MG63 (cell line): Measurements from ENCODE around the gene ACBD3. TPM values are rescaled to one million over a fixed set of nuclear protein-coding genes. Genes with fewer than 3 reads are reported as not detected.
A peak's percentile ranks its signal among the peaks of the same experiment; 100 is the strongest.

ENCODE experiments used
- DNase-seq: peaks from one replicate; pipeline ENCODE4 v3.0.0-alpha.2; 2020
- H3K27me3 ChIP-seq: fragments of 250-450 bp; sonication (Bioruptor Pico); 2 replicates; pipeline ENCODE4 v1.5.1; 2020; ENCODE audit warnings: mild to moderate bottlenecking, moderate library complexity
- H3K36me3 ChIP-seq: fragments of 250-450 bp; sonication (Bioruptor Pico); 2 replicates; pipeline ENCODE4 v1.5.1; 2020; ENCODE audit warnings: mild to moderate bottlenecking, moderate library complexity
- H3K4me3 ChIP-seq: fragments of 250-450 bp; sonication (Bioruptor Pico); 2 replicates; pipeline ENCODE4 v1.5.1; 2020; ENCODE audit warnings: mild to moderate bottlenecking, moderate library complexity
- H3K9me3 ChIP-seq: fragments of 250-450 bp; sonication (Bioruptor Pico); 2 replicates; pipeline ENCODE4 v1.5.1; 2020; ENCODE audit warnings: mild to moderate bottlenecking, moderate library complexity
- total RNA-seq: library from RNA; depleted of rRNA; stranded (reverse); fragments of >200 nt; shearing (Covaris generic); gene quantifications from 2 replicates; pipeline ENCODE4 v1.2.3, GENCODE V29; 2014; ENCODE audit warnings: low replicate concordance; rRNA removed

The ACBD3 gene
- total RNA-seq, result 27.3 and 46.5 TPM in 2 replicates

DNA sequence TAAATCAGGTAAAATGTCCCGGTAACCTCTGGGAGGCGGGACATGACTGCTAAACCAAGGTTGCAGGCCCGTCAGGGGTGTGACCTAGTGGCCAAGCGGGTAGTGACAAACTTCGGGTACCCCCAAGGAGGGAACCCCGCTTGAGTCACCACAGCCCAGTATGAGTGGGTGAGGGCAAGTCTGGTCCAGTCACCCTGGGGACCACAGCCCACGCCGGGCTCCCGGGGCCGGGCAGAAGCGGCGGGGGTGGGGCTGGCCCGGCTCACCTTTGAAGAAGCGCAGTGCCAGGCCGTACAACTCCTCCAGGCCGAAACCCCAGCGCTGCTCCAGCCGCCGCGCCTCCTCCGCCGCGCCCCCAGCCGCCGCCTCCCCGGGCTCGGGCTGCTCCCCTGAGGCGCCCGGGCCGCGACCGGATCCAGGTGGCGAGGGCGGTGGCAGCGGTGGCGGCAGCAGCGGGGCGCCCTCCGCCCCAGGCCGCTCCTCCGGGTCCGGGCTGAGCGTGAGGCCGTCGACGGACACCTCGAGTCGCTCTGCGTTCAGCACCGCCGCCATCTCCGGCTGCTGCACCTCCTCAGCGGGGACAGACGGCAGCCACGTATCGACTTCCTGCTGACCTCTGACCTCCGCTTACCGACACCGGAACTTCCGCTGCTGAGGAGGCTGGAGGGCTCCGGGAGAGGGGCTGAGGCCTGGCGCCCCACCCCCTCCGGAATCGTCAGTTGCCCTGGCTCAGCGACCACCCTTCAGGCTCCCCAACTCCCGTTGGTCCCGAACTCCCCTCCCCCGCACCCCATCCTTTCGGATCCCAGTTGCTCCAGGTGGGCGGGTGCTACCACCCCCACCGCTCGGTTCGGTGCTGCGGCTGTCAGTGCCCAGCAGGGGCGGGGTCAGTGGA lies at the start of gene ACBD3:
Gene ACBD3, minus strand, starts transcription at position 618 of the 895 bp plus-strand sequence. Its CDS starts 66 bp downstream, at position 552.
- Histone ChIP-seq H3K27me3 (no peaks in the 10 kb centered on the region), H3K4me3 (peak within 1 kb of the TSS; percentile 97), H3K36me3 (peaks cover 31% of the 10 kb centered on the region), H3K9me3 (peaks cover 4% of the 10 kb centered on the region; the same call in 1 of the 2 replicates)
- peak; percentile 94 for DNase-seq

DNA sequence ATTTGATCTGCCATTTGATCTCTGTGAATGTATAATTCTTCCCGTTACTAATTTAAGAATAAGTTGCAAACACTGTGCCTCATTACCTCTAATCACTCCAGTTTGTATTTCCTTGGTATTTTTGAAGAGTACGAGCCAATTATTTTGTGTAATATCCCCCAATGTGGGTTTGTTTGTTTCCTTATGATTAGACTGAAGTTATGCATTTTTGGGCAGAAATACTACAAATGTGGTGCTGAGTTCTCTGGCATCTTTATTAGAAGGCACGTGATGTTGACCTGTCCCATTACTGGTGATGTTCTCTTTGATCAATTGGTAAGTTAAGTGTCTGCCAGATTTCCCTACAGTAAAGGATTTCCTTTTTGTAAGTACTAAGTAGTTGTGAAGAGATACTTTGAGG lies 47.3 kb upstream of the ACBD3 start:
- H3K4me3 ChIP-seq, result no peak overlapping the region
- DNase-seq, result no peak
- no peaks in the 10 kb centered on the region for H3K9me3 ChIP-seq
- peaks cover 16% of the 10 kb centered on the region for H3K36me3 ChIP-seq
- H3K27me3 ChIP-seq, result no peaks in the 10 kb centered on the region

- peaks cover 16% of the 10 kb centered on the region for H3K36me3 ChIP-seq
- no peak for DNase-seq
- no peak overlapping the region for H3K4me3 ChIP-seq
- H3K9me3 ChIP-seq, result no peaks in the 10 kb centered on the region
- H3K27me3 ChIP-seq, result no peaks in the 10 kb centered on the region
These were observed 46.8 kb upstream of the ACBD3 start for GRCh38 chr1:226233293-226233692.

- Histone ChIP-seq H3K4me3 (no peak overlapping the region), H3K36me3 (no peaks in the 10 kb centered on the region), H3K9me3 (no peaks in the 10 kb centered on the region), H3K27me3 (no peaks in the 10 kb centered on the region)
- DNase-seq, result no peak
These were observed 40.1 kb upstream of the ACBD3 start for GRCh38 chr1:226226601-226227000.

DNA sequence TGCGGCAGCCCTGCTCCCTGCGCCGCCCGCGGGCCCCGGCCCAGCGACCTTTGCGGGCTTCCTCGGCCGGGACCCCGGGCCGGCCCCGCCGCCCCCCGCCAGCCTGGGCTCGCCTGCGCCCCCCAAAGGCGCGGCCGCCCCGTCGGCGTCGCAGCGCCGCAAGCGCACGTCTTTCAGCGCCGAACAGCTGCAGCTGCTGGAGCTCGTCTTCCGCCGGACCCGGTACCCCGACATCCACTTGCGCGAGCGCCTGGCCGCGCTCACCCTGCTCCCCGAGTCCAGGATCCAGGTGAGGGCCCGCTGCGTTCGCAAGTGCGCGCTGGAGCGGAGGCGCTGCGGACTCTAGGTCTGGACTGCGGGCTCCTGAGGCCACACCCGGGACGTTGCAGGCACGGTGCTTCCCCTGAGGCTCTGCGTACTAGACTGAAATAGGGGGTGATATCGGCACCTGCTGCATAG lies 37.3 kb upstream of the ACBD3 start:
- H3K36me3 ChIP-seq, result no peaks in the 10 kb centered on the region
- H3K4me3 ChIP-seq, result peak overlapping the region; percentile 36
- no peaks in the 10 kb centered on the region for H3K27me3 ChIP-seq
- peak; percentile 16 for DNase-seq
- no peaks in the 10 kb centered on the region for H3K9me3 ChIP-seq

GRCh38 chr1:226223157-226223785 lies 36.7 kb upstream of the ACBD3 start, which contains the start of gene MIXL1:
TSS of gene MIXL1 (plus strand) at chr1:226223664. CDS start at chr1:226223682, 18 bp downstream.
- Histone ChIP-seq H3K4me3 (peak within 1 kb of the TSS; percentile 36), H3K36me3 (no peaks in the 10 kb centered on the region), H3K27me3 (no peaks in the 10 kb centered on the region), H3K9me3 (no peaks in the 10 kb centered on the region)
- peak; percentile 21 for DNase-seq

DNA sequence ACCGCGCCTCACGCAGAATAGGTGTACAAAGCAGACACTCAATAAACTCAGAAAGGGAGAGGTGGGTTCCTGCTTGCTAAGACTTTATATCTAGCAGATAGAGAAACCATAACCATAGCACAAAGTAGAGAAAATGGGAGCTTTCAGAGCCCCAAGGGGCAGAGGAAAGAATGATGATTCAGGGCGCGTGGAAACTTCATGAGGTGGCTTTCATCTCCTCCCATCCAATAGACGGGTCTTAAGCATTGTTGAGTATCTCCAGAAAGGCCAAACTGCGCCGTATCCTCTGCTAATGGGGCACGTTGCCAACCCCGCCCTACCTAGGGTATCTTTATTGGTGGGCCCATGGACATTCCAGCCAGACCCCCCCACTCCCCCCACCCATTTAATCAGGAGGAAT lies 36.1 kb upstream of the ACBD3 start:
- H3K9me3 ChIP-seq, result no peaks in the 10 kb centered on the region
- no peaks in the 10 kb centered on the region for H3K27me3 ChIP-seq
- no peak for DNase-seq
- no peak overlapping the region for H3K4me3 ChIP-seq
- H3K36me3 ChIP-seq, result no peaks in the 10 kb centered on the region

DNA sequence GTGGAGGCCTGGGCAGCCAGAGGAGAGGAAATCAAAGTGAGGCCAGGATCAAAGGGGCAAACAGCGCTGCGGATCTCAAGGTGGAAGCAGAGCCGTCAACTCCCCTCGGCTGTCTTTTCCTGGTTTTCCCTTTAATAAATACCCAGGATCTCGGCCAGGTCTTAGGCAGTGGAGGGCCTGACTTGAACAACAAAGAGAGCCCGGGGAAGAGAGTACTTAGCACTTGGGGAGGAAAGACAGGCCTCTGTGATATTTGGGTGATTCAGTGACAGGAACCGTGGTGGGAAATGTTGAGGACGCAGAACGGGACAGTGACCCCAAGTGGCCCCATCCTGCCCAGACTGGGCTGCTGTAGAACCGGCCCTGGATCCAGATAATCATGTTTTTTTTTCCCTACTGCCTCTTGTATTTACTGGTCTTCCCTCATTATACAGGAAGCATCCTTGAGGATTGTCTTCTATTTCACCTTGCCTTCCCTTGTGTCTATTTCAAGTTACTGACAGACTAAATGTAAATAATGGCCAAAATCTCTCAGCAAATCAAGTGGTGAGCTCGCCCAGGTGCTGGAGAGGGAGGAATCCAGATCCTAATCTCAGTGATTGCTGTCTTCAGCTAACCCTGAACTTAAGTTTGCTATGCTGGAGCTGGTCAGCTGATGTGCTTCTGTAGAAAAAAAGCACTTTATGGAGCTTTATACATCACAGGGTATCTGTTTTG lies 34.1 kb upstream of the ACBD3 start:
- no peaks in the 10 kb centered on the region for H3K9me3 ChIP-seq
- no peaks in the 10 kb centered on the region for H3K36me3 ChIP-seq
- DNase-seq, result no peak
- no peaks in the 10 kb centered on the region for H3K27me3 ChIP-seq
- H3K4me3 ChIP-seq, result no peak overlapping the region

DNA sequence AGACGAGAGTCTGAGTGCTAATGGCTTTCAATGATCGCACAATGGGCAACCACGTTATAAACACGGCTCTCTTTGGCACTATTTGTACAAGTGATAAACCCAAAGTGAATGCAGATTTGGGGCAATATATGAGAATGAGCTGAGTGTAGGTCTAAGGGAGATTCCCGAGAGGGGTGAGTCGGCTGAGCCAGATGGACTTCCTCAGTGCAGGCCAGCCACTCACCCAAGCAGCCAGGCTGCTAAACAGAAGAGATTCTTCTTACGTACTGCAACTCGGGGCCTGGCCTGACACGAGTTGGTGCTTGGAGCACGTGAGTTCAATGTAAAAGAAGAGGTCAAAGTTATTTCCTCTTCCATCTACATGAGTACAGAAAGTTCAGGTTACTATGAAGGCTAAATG lies 30.7 kb upstream of the ACBD3 start:
- DNase-seq, result no peak
- no peaks in the 10 kb centered on the region for H3K27me3 ChIP-seq
- H3K36me3 ChIP-seq, result no peaks in the 10 kb centered on the region
- no peaks in the 10 kb centered on the region for H3K9me3 ChIP-seq
- no peak overlapping the region for H3K4me3 ChIP-seq

DNA sequence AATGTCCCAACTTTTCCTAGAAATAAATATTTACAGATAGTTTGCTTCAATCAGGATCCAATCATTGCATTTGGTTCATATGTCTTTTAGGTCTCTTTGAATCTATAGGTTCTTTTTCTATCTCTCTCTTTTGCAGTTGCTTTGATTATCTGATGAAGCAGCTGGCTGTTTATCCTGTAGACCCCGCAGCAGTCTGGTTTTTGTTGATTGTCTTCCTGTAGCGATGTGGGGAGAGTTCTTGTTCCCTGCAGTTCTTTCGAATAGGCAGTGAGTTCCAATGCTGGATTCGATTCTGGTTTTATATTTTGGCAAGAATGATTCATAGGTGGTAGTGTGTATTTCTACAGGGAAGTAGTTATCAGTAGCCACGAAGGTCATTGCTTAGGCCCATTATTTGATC lies 29.5 kb upstream of the ACBD3 start:
- Histone ChIP-seq H3K36me3 (no peaks in the 10 kb centered on the region), H3K9me3 (no peaks in the 10 kb centered on the region), H3K4me3 (no peak overlapping the region), H3K27me3 (no peaks in the 10 kb centered on the region)
- DNase-seq, result no peak

DNA sequence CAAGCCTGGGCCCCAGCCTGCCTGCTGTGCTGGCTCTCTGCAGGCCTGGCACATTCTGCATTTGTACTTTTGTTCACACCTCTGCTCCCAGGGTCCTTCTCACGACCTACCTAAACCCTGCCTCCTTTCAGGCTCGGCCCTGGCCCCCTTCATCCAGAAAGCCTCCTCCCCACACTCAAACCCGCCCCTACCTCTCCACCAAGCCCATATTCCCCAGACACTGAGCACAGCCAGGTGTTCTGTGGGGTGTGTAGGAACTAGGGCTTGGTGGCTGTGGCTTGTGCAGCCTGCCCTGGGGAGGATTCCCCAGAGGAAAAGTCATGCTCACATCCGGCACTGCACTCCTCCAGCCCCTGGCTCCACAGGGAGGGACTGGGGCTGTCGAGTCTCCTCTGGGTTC lies 28.7 kb upstream of the ACBD3 start:
- H3K4me3 ChIP-seq, result no peak overlapping the region
- H3K36me3 ChIP-seq, result no peaks in the 10 kb centered on the region
- H3K9me3 ChIP-seq, result no peaks in the 10 kb centered on the region
- no peak for DNase-seq
- no peaks in the 10 kb centered on the region for H3K27me3 ChIP-seq

- Histone ChIP-seq H3K27me3 (no peaks in the 10 kb centered on the region), H3K4me3 (no peak overlapping the region), H3K9me3 (no peaks in the 10 kb centered on the region), H3K36me3 (no peaks in the 10 kb centered on the region)
- no peak for DNase-seq
These were observed 26.0 kb upstream of the ACBD3 start for GRCh38 chr1:226212545-226212944.

DNA sequence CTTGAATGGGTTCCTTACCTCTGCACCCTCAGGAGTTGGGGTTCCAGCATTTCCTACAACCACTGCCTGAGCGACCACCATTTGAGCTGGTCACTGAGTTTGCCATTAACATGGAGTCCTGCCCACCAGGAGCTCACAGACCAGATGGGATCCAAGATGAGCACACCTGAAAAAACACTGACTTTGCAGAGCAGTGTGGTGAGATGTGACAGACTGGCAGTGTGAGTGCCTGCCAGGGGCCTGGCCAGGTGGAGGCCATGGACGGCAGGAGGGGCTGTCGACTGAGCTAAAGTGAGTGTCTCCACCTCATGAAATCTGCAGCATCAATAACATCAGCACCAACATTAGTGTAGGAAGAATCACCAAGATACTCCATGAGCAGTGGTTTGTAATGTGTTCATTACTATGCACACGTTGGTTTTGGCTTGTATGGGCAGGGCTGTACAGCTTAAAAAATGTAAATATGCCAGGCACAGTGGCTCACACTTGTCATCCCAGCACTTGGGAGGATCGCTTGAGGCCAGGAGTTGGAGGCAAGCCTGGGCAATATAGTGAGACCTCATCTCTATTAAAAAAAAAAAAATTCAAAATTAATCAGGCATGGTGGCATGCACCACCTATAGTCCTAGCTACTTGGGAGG lies 24.8 kb upstream of the ACBD3 start:
- Histone ChIP-seq H3K9me3 (no peaks in the 10 kb centered on the region), H3K36me3 (no peaks in the 10 kb centered on the region), H3K4me3 (no peak overlapping the region), H3K27me3 (no peaks in the 10 kb centered on the region)
- no peak for DNase-seq

DNA sequence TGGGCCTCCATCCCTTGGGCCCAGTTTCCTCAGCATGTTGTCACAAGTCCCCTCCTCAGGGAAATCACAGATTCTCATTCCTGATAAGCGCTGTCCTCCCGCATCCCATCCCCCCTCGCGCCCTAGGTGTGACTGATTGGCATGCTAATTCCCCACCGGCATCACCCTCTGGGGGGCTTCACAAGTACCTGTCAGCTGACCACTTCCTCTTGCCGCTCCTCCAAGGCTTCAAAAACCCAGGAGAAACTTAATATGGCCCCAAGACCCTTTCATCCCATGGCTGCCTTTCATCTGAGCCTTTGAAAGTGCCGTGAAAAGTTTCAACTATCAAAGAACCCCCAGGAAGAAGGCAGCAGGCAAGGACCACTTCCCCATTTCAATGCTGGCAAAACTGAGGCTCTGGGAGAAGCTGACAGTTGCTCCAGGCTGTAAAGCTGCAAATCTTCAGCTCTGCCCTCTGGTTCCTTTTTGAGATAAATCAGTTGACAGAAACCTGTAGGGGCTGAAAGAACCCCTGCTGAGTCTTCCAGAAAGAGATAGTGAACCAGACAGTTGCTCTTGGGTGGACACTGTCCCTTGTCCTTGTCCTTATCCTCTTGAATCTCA lies 24.1 kb upstream of the ACBD3 start:
- no peak for DNase-seq
- Histone ChIP-seq H3K4me3 (no peak overlapping the region), H3K27me3 (no peaks in the 10 kb centered on the region)

GRCh38 chr1:226209307-226210059 lies 22.9 kb upstream of the ACBD3 start:
- no peaks in the 10 kb centered on the region for H3K27me3 ChIP-seq
- H3K4me3 ChIP-seq, result no peak overlapping the region
- DNase-seq, result no peak
- H3K9me3 ChIP-seq, result no peaks in the 10 kb centered on the region
- no peaks in the 10 kb centered on the region for H3K36me3 ChIP-seq

More for the DNA sequence above, 24.1 kb upstream of the ACBD3 start:
- H3K9me3 ChIP-seq, result no peaks in the 10 kb centered on the region
- H3K36me3 ChIP-seq, result no peaks in the 10 kb centered on the region

- no peaks in the 10 kb centered on the region for H3K9me3 ChIP-seq
- DNase-seq, result no peak
- no peaks in the 10 kb centered on the region for H3K36me3 ChIP-seq
- no peaks in the 10 kb centered on the region for H3K27me3 ChIP-seq
- H3K4me3 ChIP-seq, result no peak overlapping the region
These were observed 20.5 kb upstream of the ACBD3 start for GRCh38 chr1:226207048-226207447.
